ENCODE measurements around the gene MREG.

MREG gene

GRCh38 chr2:215899141-215900074 is 113.9 kb downstream of the MREG start:
- DNase-seq (ENCODE audit: insufficient read length, low spot score): no peak
- FAIRE-seq: no peak

- no peak for FAIRE-seq
Measured at GRCh38 chr2:215898363-215898762, 115.0 kb downstream of the MREG start.

GRCh38 chr2:215896921-215897320 is 116.4 kb downstream of the MREG start:
- FAIRE-seq (no peak), DNase-seq (ENCODE audit: insufficient read length, low spot score) (no peak)

More at GRCh38 chr2:215898363-215898762, 115.0 kb downstream of the MREG start:
- DNase-seq (ENCODE audit: insufficient read length, low spot score): no peak

- DNase-seq (ENCODE audit: insufficient read length, low spot score): no peak
- no peak for FAIRE-seq
Measured at GRCh38 chr2:215895330-215895729, 118.0 kb downstream of the MREG start.
